ENCODE measurements around the gene RBP2.

RBP2 gene

GRCh38 chr3:139466360-139466759 is 10.0 kb downstream of the RBP2 start:
- no peak for TF ChIP-seq CTCF (IDR thresholded peaks at IDR 0.05; ENCODE audit: low read depth, low read length)

GRCh38 chr3:139465636-139466035 is 10.7 kb downstream of the RBP2 start:
- no peak for DNase-seq (ENCODE audit: extremely low read depth, low read depth)
- TF ChIP-seq CTCF (IDR thresholded peaks at IDR 0.05; ENCODE audit: low read depth, low read length): no peak

More at GRCh38 chr3:139466360-139466759, 10.0 kb downstream of the RBP2 start:
- no peak for DNase-seq (ENCODE audit: extremely low read depth, low read depth)

- no peak for DNase-seq (ENCODE audit: extremely low read depth, low read depth)
- TF ChIP-seq CTCF (IDR thresholded peaks at IDR 0.05; ENCODE audit: low read depth, low read length): no peak
Measured at GRCh38 chr3:139463466-139463865, 12.8 kb downstream of the RBP2 start.

GRCh38 chr3:139460529-139460928 is 15.8 kb downstream of the RBP2 start:
- TF ChIP-seq CTCF (IDR thresholded peaks at IDR 0.05; ENCODE audit: low read depth, low read length): no peak
- DNase-seq (ENCODE audit: extremely low read depth, low read depth): no peak

- TF ChIP-seq CTCF (IDR thresholded peaks at IDR 0.05; ENCODE audit: low read depth, low read length): no peak
- DNase-seq (ENCODE audit: extremely low read depth, low read depth): no peak
Measured at GRCh38 chr3:139460076-139460475, 16.2 kb downstream of the RBP2 start.

GRCh38 chr3:139458348-139458747 is 18.0 kb downstream of the RBP2 start:
- no peak for TF ChIP-seq CTCF (IDR thresholded peaks at IDR 0.05; ENCODE audit: low read depth, low read length)
- no peak for DNase-seq (ENCODE audit: extremely low read depth, low read depth)

GRCh38 chr3:139457066-139457465 is 19.2 kb downstream of the RBP2 start:
- TF ChIP-seq CTCF (IDR thresholded peaks at IDR 0.05; ENCODE audit: low read depth, low read length): no peak
- no peak for DNase-seq (ENCODE audit: extremely low read depth, low read depth)
